Ishikawa (cell line): ENCODE results near the gene ATXN10.

Source experiments
- CEBPB ChIP-seq: IDR thresholded peaks from 2 replicates; pipeline ENCODE4 v1.6.1; 2012
- CREB1 ChIP-seq: IDR thresholded peaks from 2 replicates; pipeline ENCODE4 v1.6.1; 2012; ENCODE audit warnings: low read depth
- EGR1 ChIP-seq: IDR thresholded peaks from 2 replicates; pipeline ENCODE4 v1.6.1; 2012
- EP300 ChIP-seq: IDR thresholded peaks from 2 replicates; pipeline ENCODE4 v1.6.1; 2012; ENCODE audit warnings: borderline replicate concordance
- FOXM1 ChIP-seq: IDR thresholded peaks from 2 replicates; pipeline ENCODE4 v1.6.1; 2012; ENCODE audit warnings: low read depth, borderline replicate concordance
- NFIC ChIP-seq: IDR thresholded peaks from 2 replicates; pipeline ENCODE4 v1.6.1; 2012
- RAD21 ChIP-seq: IDR thresholded peaks from 2 replicates; pipeline ENCODE4 v1.6.1; 2012; ENCODE audit warnings: low read depth
- REST ChIP-seq: IDR thresholded peaks from 2 replicates; pipeline ENCODE4 v1.6.1; 2012; ENCODE audit warnings: low read depth, mild to moderate bottlenecking
- TAF1 ChIP-seq: IDR thresholded peaks from 2 replicates; pipeline ENCODE4 v1.6.1; 2012; ENCODE audit warnings: low read depth, mild to moderate bottlenecking
- TCF12 ChIP-seq: IDR thresholded peaks from 2 replicates; pipeline ENCODE4 v1.6.1; 2012; ENCODE audit warnings: low read depth
- TEAD4 ChIP-seq: IDR thresholded peaks from 2 replicates; pipeline ENCODE4 v1.6.1; 2012
- YY1 ChIP-seq: IDR thresholded peaks from 2 replicates; pipeline ENCODE4 v1.6.1; 2012; ENCODE audit warnings: low read depth
- ZBTB7A ChIP-seq: IDR thresholded peaks from 2 replicates; pipeline ENCODE4 v1.6.1; 2012; ENCODE audit warnings: low read depth
- TF ChIP-seq, protein P1 (sequence below): IDR thresholded peaks from 2 replicates; pipeline ENCODE4 v1.6.1; 2012
- TF ChIP-seq, protein P2 (sequence below): IDR thresholded peaks from 2 replicates; pipeline ENCODE4 v1.6.1; 2012

Gene ATXN10

DNA sequence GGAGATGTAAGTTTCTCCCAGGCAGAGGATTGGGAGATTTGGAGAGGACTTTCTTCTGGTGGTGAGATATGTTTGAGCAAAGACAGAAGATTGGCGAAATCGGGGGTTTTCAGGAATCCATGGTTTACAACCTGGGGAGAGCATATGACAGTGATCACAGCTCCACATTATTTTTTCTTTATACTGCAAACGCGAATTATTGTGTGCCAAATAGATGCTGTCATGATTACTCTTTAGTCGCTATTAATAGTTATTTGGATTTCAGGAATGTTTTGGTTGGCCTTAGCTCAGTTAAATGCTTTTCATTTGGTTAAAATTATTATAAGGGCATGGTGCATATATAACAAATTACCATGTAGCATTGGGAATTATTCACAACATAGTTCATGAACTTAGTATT lies 15.2 kb downstream of the ATXN10 start:
- TF ChIP-seq FOXM1 (no peak), RAD21 (no peak), TEAD4 (no peak), EP300 (no peak), YY1 (no peak), TCF12 (no peak), TAF1 (no peak), NFIC (no peak), ZBTB7A (no peak)
- TF ChIP-seq, protein P1, sequence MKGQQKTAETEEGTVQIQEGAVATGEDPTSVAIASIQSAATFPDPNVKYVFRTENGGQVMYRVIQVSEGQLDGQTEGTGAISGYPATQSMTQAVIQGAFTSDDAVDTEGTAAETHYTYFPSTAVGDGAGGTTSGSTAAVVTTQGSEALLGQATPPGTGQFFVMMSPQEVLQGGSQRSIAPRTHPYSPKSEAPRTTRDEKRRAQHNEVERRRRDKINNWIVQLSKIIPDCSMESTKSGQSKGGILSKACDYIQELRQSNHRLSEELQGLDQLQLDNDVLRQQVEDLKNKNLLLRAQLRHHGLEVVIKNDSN: no peak

- TF ChIP-seq EP300: peak; percentile 43; the same call in 1 of the 2 replicates
- TF ChIP-seq REST: 0 out of 2 replicates have a peak, but pooled peaks have one; percentile 15
- TF ChIP-seq RAD21: no peak
- TF ChIP-seq CEBPB: peak; percentile 24; the same call in 1 of the 2 replicates
- no peak for TF ChIP-seq YY1
- TF ChIP-seq FOXM1: peak; percentile 50; the same call in 1 of the 2 replicates
- TF ChIP-seq TEAD4: peak; percentile 74
- peak; percentile 34; the same call in 1 of the 2 replicates for TF ChIP-seq NFIC
- TF ChIP-seq, protein P2, sequence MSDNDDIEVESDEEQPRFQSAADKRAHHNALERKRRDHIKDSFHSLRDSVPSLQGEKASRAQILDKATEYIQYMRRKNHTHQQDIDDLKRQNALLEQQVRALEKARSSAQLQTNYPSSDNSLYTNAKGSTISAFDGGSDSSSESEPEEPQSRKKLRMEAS: peak; percentile 23; the same call in 1 of the 2 replicates
- TF ChIP-seq, protein P1: no peak
Measured at GRCh38 chr22:45688600-45689080, 17.0 kb downstream of the ATXN10 start.

- TF ChIP-seq NFIC (no peak), ZBTB7A (no peak)
Measured at GRCh38 chr22:45689211-45689610, 17.6 kb downstream of the ATXN10 start.

DNA sequence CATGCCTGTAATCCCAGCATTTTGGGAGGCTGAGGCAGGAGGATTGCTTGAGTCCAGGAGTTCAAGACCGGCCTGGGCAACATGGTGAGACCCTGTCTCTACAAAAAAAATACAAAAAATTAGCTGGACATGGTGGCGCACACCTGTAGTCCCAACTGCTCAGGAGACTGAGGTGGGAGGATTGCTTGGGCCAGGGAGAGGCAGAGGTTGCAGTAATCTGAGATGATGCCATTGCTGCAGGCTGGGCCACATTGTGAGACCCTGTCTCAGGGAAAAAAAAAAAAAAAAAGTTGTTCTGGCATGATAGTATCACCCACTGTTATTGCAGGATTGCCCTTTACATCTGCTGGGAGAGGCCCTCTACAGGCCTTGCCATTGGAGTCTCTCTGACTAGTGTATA lies 18.4 kb downstream of the ATXN10 start:
- no peak for TF ChIP-seq REST
- no peak for TF ChIP-seq FOXM1
- no peak for TF ChIP-seq YY1
- TF ChIP-seq EP300: no peak
- TF ChIP-seq CREB1: no peak
- TF ChIP-seq, protein P1: no peak
- TF ChIP-seq, protein P2: no peak
- no peak for TF ChIP-seq CEBPB
- TF ChIP-seq TEAD4: no peak
- TF ChIP-seq EGR1: no peak
- TF ChIP-seq NFIC: no peak
- TF ChIP-seq TAF1: no peak
- TF ChIP-seq ZBTB7A: no peak
- TF ChIP-seq RAD21: no peak
- TF ChIP-seq TCF12: no peak

- peak; percentile 78 for TF ChIP-seq TEAD4
- TF ChIP-seq NFIC: no peak
Measured at GRCh38 chr22:45692549-45692948, 20.9 kb downstream of the ATXN10 start.

DNA sequence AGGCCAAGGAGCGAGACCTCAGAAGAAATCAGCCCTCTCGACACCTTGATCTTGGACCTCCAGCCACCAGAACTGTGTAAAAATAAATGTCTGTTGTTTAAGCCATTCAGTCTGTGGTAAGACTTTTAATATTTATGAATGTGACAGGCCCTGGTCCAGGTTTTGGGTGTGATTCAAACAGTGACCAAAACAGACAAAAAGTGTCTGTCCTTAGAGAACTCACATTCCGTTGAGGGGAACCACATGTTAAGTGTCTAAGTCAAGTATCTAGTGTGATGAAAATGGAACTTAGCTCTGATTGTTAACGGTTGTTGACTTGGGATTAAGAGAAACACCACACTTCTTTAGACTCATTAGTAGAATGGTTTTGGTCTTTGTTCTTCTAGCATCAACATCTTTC lies 22.2 kb downstream of the ATXN10 start:
- no peak for TF ChIP-seq NFIC
- TF ChIP-seq, protein P1: no peak
- TF ChIP-seq CEBPB: no peak
- TF ChIP-seq ZBTB7A: no peak
- no peak for TF ChIP-seq YY1
- no peak for TF ChIP-seq CREB1
- no peak for TF ChIP-seq REST
- no peak for TF ChIP-seq FOXM1
- no peak for TF ChIP-seq TAF1
- TF ChIP-seq RAD21: no peak
- TF ChIP-seq, protein P2: no peak
- no peak for TF ChIP-seq EGR1
- TF ChIP-seq TCF12: no peak
- no peak for TF ChIP-seq EP300
- TF ChIP-seq TEAD4: no peak
